Head of caudate nucleus (tissue), 42 donors: Measurements from ENCODE around the gene ACKR2.
"Not testable (repeated sequence)": the region's sequence is repeated elsewhere in the genome, so short reads cannot be mapped to it uniquely, and the experiment has no call there.

Experiments used
- DNase-seq, 42 donors: peaks; one replicate each; pipeline versions ENCODE4 v3.0.0 to v3.0.0-alpha.2; 2020 to 2021; ENCODE audit warnings: mixed read lengths in 7 of 42
- intact Hi-C: fragments of 100-400 bp; cut with DNase I; formaldehyde crosslinking; loops from one replicate; pipeline ENCODE4 v1.15.0; 2022

Gene ACKR2

GRCh38 chr3:42799376-42799775, 9.9 kb upstream of the ACKR2 start:
- intact Hi-C loops, result no loop called here
- no peak for DNase-seq

GRCh38 chr3:42800251-42800650, 9.0 kb upstream of the ACKR2 start:
- DNase-seq, result no peak
- intact Hi-C loops, result no loop called here

GRCh38 chr3:42801048-42801620, 8.1 kb upstream of the ACKR2 start:
- intact Hi-C loops, result no loop called here
- no peak for DNase-seq

GRCh38 chr3:42801784-42802183, 7.5 kb upstream of the ACKR2 start:
- no peak for DNase-seq
- intact Hi-C loops, result no loop called here

GRCh38 chr3:42802876-42803413, 6.3 kb upstream of the ACKR2 start:
- intact Hi-C loops, result no loop called here
- peak in 3 of 42 donors; percentile 8 to 22 (median 12) for DNase-seq

- peak in 26 of 42 donors; percentile 6 to 68 (median 41) for DNase-seq
- intact Hi-C loops, result no loop called here
Measured at GRCh38 chr3:42803414-42804105, 5.7 kb upstream of the ACKR2 start.

GRCh38 chr3:42804106-42804830, 5.0 kb upstream of the ACKR2 start, which contains the start of gene HIGD1A:
Gene HIGD1A (minus strand): TSS chr3:42804490. CDS start chr3:42794253, 10,237 bp downstream.
- intact Hi-C loops, result no loop called here
- DNase-seq, result peak; percentile 92 to 99 (median 98)

- DNase-seq, result no peak
- intact Hi-C loops, result no loop called here
Measured at GRCh38 chr3:42804831-42805132, 4.5 kb upstream of the ACKR2 start.

GRCh38 chr3:42805141-42805821, 4.0 kb upstream of the ACKR2 start:
- peak in 39 of 42 donors; percentile 7 to 59 (median 25) for DNase-seq
- intact Hi-C loops, result no loop called here

- intact Hi-C loops, result no loop called here
- DNase-seq, result no peak
Measured at GRCh38 chr3:42807929-42808328, 1.3 kb upstream of the ACKR2 start.

GRCh38 chr3:42810706-42811105, 1.5 kb downstream of the ACKR2 start:
- DNase-seq, intact Hi-C loops: not testable (repeated sequence)

GRCh38 chr3:42811118-42811883, 2.1 kb downstream of the ACKR2 start:
- DNase-seq, intact Hi-C loops: not testable (repeated sequence)

GRCh38 chr3:42814246-42814645, 5.0 kb downstream of the ACKR2 start:
- no peak for DNase-seq
- intact Hi-C loops, result no loop called here

- intact Hi-C loops, result no loop called here
- DNase-seq, result no peak
Measured at GRCh38 chr3:42814914-42815507, 5.8 kb downstream of the ACKR2 start.

GRCh38 chr3:42815826-42816225, 6.6 kb downstream of the ACKR2 start:
- intact Hi-C loops, result no loop called here
- DNase-seq, result no peak

GRCh38 chr3:42819351-42819965, 10.2 kb downstream of the ACKR2 start:
- no peak for DNase-seq
- intact Hi-C loops, result no loop called here

GRCh38 chr3:42820746-42821051, 11.5 kb downstream of the ACKR2 start:
- DNase-seq, result no peak
- intact Hi-C loops, result no loop called here

GRCh38 chr3:42822828-42823227, 13.6 kb downstream of the ACKR2 start:
- intact Hi-C loops, result no loop called here
- no peak for DNase-seq
